ENCODE measurements around the gene MAP2K2.

MAP2K2 gene

DNA sequence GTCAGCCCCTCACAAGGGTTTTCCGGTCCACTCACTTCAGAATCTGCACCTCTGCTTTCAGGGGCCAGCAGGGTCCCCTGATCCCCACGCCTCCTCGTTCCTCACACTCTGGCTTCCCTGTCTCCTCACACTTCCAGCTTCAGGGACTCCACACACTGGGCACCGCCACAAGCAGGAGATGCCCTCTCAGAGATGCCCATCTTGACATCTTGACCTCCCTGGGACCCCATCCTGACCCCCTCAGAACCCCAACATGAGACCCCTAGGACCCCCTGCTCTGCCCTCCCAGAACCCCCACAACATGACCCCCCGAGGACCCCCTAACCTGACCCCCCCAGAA is 2.7 kb downstream of the MAP2K2 start:
- Histone ChIP-seq H3K4me3 (no peak overlapping the region), H3K9me3 (ENCODE audit: low read depth, low read length) (no peaks in the 10 kb centered on the region), H3K27ac (no peak overlapping the region), H3K9ac (ENCODE audit: insufficient read length) (no peak overlapping the region), H3K36me3 (ENCODE audit: insufficient read depth, low read length) (peaks cover 17% of the 10 kb centered on the region; the same call in 1 of the 2 replicates)
- DNase-seq (ENCODE audit: low read depth, low spot score): no peak
- TF ChIP-seq POLR2AphosphoS5 (IDR thresholded peaks at IDR 0.05; ENCODE audit: borderline replicate concordance, low read depth, low read length) (no peak), EZH2 (IDR thresholded peaks at IDR 0.05) (no peak), FOXP2 (optimal IDR thresholded peaks at IDR 0.05; ENCODE audit: control extremely low read depth, extremely low read length, insufficient read depth) (no peak)

DNA sequence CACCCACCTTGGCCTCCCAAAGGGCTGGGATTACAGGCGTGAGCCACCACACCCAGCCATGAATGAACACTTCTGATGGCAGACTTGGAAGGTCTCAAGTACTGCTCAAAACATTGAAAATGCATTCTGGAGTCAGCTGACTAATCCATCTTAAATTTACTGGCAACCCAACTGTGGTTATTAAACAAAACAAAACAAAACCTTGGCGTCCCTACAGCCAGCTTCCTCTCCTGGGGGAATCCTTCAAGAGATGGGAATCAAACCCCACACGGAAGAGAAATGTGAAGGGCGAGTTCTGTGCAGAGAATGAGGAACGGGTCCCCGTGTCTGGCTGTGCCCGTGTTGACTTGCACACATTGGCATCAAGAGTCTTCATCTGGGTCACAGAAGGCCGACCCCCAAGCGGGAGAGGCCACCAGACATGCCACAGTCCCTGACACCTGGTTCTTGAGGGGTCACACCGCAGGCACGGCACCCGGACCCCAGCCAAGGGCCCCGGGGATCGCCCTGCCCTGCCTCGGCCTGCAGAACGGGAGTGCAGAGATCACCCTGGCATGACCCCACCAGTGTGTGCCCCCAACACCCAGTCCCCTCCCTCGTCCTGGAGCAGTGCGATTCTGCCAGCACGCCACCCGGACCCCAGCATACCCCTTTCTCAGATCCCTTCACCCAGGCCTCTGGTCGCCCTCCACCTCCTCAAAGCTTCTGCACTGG is 3.2 kb downstream of the MAP2K2 start:
- Histone ChIP-seq H3K4me3 (no peak overlapping the region), H3K9ac (ENCODE audit: insufficient read length) (no peak overlapping the region), H3K9me3 (ENCODE audit: low read depth, low read length) (no peaks in the 10 kb centered on the region), H3K36me3 (ENCODE audit: insufficient read depth, low read length) (peaks cover 22% of the 10 kb centered on the region), H3K27ac (no peak overlapping the region)
- DNase-seq (ENCODE audit: low read depth, low spot score): no peak
- no peak for TF ChIP-seq EZH2 (IDR thresholded peaks at IDR 0.05)
- no peak for TF ChIP-seq POLR2AphosphoS5 (IDR thresholded peaks at IDR 0.05; ENCODE audit: borderline replicate concordance, low read depth, low read length)
- TF ChIP-seq FOXP2 (optimal IDR thresholded peaks at IDR 0.05; ENCODE audit: control extremely low read depth, extremely low read length, insufficient read depth): no peak

DNA sequence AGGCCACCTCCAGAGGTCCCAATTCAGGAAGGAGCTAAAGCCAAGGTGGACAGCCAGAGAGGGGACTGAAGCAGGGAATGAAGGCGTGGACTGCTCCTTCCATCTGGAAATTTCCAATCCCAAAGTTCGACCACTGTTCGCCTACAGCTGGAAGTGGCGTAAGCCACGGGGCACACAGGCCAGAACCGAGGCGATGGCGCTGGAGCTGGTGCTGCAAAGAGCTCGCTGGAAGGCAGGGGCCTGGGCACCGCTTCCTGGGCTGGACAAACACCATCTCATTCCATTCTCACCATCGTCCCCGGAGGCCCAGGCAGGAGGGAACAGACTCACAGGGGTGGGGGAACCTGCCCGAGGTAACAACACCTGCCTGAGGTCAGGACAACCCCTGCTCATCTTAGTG is 4.2 kb downstream of the MAP2K2 start:
- TF ChIP-seq POLR2AphosphoS5 (IDR thresholded peaks at IDR 0.05; ENCODE audit: borderline replicate concordance, low read depth, low read length) (no peak), FOXP2 (optimal IDR thresholded peaks at IDR 0.05; ENCODE audit: control extremely low read depth, extremely low read length, insufficient read depth) (no peak), EZH2 (IDR thresholded peaks at IDR 0.05) (no peak)
- Histone ChIP-seq H3K4me3 (no peak overlapping the region), H3K36me3 (ENCODE audit: insufficient read depth, low read length) (peaks cover 30% of the 10 kb centered on the region), H3K27ac (no peak overlapping the region), H3K9ac (ENCODE audit: insufficient read length) (no peak overlapping the region), H3K9me3 (ENCODE audit: low read depth, low read length) (no peaks in the 10 kb centered on the region)
- no peak for DNase-seq (ENCODE audit: low read depth, low spot score)

DNA sequence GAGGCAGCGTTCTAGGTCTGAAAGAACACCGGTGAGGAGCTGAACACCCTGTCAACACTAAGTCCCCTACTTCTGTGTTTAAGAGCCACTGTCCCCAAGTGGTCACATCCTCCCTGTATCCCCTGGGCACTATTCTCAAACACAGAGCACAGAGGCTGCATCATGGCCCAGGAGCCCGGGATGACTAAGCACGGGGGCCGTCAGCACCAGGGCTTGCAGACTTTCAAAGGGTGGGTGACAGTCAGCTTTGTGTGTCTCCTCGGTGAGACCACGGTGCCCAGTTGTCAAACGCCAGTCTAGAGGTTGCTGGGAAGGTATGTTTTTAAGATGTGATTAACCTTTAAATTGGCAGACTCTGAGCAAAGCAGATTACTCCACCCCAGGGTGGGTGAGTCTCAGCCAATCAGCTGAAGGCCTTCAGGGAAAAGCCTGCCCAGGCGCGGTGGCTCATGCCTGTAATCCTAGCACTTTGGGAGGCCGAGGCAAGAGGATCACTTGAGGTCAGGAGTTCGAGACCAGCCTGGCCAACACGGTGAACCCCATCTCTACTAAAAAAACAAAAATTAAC is 8.0 kb downstream of the MAP2K2 start:
- H3K9ac ChIP-seq (ENCODE audit: insufficient read length): no peak overlapping the region
- H3K4me3 ChIP-seq: no peak overlapping the region
- no peak for DNase-seq (ENCODE audit: low read depth, low spot score)
- no peak for TF ChIP-seq POLR2AphosphoS5 (IDR thresholded peaks at IDR 0.05; ENCODE audit: borderline replicate concordance, low read depth, low read length)
- TF ChIP-seq EZH2 (IDR thresholded peaks at IDR 0.05): no peak
- TF ChIP-seq FOXP2 (optimal IDR thresholded peaks at IDR 0.05; ENCODE audit: control extremely low read depth, extremely low read length, insufficient read depth): no peak
- H3K9me3 ChIP-seq (ENCODE audit: low read depth, low read length): no peaks in the 10 kb centered on the region
- H3K36me3 ChIP-seq (ENCODE audit: insufficient read depth, low read length): peaks cover 60% of the 10 kb centered on the region
- H3K27ac ChIP-seq: no peak overlapping the region

DNA sequence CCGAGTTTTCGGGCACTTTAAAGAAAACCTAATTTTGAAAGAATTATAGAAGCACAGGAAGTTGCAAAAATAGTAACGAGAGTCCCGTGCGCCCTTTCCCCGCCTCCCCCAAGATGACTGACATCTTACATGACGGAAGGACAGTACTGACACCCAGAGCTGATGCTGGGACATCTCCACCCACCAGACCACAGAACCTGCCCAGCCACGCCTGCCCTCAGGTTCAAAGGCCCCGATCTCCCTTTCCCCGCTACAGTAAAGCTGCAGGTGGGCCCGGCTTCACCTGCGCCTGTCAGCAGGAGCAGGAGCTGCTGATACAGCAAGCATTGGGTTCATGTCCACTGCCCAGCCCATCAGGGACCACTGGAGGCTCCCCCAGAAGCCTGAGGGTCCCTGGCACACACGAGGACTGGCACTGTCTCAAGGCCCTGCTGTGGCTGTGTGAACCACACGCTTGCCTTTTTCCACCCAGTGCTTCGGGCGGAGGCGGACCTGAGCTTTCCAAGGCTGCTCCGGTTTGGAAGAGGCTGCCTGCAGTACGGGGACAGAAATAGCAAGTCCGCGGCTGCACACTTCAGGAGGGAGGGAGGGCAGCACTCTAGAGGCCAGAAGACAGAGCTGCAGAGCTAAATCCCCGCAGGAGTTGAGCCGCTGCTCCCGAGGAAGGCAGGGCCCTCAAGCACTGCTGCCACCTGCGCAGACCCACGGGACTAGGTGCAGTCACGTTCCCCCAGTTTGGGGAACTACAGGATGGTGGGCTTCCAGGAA is 8.7 kb downstream of the MAP2K2 start:
- no peaks in the 10 kb centered on the region for H3K9me3 ChIP-seq (ENCODE audit: low read depth, low read length)
- no peak overlapping the region for H3K27ac ChIP-seq
- no peak overlapping the region for H3K4me3 ChIP-seq
- H3K36me3 ChIP-seq (ENCODE audit: insufficient read depth, low read length): peaks cover 67% of the 10 kb centered on the region
- no peak for TF ChIP-seq POLR2AphosphoS5 (IDR thresholded peaks at IDR 0.05; ENCODE audit: borderline replicate concordance, low read depth, low read length)
- no peak for TF ChIP-seq FOXP2 (optimal IDR thresholded peaks at IDR 0.05; ENCODE audit: control extremely low read depth, extremely low read length, insufficient read depth)
- TF ChIP-seq EZH2 (IDR thresholded peaks at IDR 0.05): no peak
- no peak overlapping the region for H3K9ac ChIP-seq (ENCODE audit: insufficient read length)
- DNase-seq (ENCODE audit: low read depth, low spot score): no peak

DNA sequence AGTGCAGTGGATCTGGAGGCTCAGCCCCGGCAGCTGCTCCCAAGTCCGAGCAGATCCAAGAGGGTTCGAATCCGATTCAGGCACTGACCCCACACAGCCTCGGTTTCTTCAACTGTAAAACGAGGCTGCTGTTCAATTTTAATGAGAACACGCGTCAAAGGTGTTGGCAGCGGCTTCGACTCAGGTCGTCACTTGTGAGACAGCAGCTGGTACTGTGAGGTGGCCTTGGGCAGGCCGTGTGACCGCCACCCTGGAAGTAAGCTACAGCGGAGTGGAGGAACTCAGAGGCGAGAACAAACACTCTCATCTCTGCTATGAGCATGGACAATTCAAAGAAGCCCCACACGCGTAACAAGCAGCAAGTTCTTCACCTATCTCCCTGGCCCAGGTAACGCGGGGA is 9.7 kb downstream of the MAP2K2 start:
- H3K9ac ChIP-seq (ENCODE audit: insufficient read length): no peak overlapping the region
- TF ChIP-seq EZH2 (IDR thresholded peaks at IDR 0.05) (no peak), POLR2AphosphoS5 (IDR thresholded peaks at IDR 0.05; ENCODE audit: borderline replicate concordance, low read depth, low read length) (no peak), FOXP2 (optimal IDR thresholded peaks at IDR 0.05; ENCODE audit: control extremely low read depth, extremely low read length, insufficient read depth) (no peak)
- DNase-seq (ENCODE audit: low read depth, low spot score): no peak
- H3K36me3 ChIP-seq (ENCODE audit: insufficient read depth, low read length): peaks cover 69% of the 10 kb centered on the region
- H3K4me3 ChIP-seq: no peak overlapping the region
- H3K9me3 ChIP-seq (ENCODE audit: low read depth, low read length): no peaks in the 10 kb centered on the region
- no peak overlapping the region for H3K27ac ChIP-seq

DNA sequence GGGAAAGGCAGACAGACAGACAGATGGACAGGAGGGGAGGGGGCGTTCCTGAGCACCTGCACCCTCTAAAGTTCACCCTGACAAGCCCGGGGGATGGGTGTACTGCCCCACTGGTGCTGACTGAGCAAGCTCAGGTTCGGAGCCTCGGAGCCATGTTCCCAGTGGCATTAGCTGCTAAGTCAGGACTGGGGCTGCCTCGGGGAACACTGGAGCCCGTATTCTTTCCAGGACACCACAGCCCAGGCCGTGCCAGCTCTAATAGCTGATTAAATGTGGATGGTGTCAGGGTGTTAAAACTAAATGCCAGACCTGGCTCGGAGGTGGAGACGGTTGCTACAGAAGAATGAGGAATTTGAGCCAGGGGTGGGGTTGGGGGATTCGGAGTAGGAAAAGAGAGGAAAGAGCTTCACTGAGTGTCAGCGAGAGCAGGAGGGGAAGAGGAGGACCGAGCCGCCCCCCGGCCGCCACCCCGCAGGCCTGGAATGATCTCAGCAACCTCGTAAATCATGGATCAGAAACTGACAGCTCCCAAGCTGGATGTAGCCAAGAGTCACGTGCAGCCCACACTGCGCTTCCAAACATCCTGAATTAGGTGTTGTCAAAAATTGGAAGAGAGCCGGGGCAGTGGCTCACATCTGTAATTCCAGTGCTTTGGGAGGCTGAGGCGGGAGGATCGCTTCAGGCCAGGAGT is 10.4 kb downstream of the MAP2K2 start:
- no peak overlapping the region for H3K27ac ChIP-seq
- H3K36me3 ChIP-seq (ENCODE audit: insufficient read depth, low read length): peaks cover 75% of the 10 kb centered on the region

DNA sequence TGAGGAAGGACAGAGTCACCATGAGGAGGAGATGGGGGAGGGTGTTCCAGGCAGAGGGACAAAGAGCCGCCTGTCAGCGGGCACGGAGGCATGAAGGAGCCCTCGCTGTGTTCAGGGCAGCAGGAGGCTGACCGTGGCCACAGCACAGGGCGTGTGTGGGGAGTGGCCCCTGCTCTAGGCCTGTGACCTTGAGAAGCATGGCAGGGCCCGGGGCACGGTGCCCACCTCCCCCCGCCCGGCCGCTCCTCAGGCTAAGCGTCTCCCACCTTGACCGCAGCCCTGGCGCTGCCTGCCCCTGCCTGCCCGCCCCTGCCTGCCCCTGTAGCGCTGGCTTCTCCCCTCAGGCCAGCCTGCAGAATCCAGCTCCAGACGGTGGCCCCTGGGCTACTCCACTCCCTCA is 11.6 kb downstream of the MAP2K2 start:
- TF ChIP-seq POLR2AphosphoS5 (IDR thresholded peaks at IDR 0.05; ENCODE audit: borderline replicate concordance, low read depth, low read length): no peak
- TF ChIP-seq FOXP2 (optimal IDR thresholded peaks at IDR 0.05; ENCODE audit: control extremely low read depth, extremely low read length, insufficient read depth): no peak
- TF ChIP-seq EZH2 (IDR thresholded peaks at IDR 0.05): no peak
- Histone ChIP-seq H3K27ac (no peak overlapping the region), H3K36me3 (ENCODE audit: insufficient read depth, low read length) (peaks cover 71% of the 10 kb centered on the region), H3K9me3 (ENCODE audit: low read depth, low read length) (no peaks in the 10 kb centered on the region), H3K4me3 (no peak overlapping the region), H3K9ac (ENCODE audit: insufficient read length) (no peak overlapping the region)
- DNase-seq (ENCODE audit: low read depth, low spot score): no peak

More for the DNA sequence above, 10.4 kb downstream of the MAP2K2 start:
- DNase-seq (ENCODE audit: low read depth, low spot score): no peak
- no peaks in the 10 kb centered on the region for H3K9me3 ChIP-seq (ENCODE audit: low read depth, low read length)
- no peak overlapping the region for H3K4me3 ChIP-seq
- no peak overlapping the region for H3K9ac ChIP-seq (ENCODE audit: insufficient read length)
- no peak for TF ChIP-seq POLR2AphosphoS5 (IDR thresholded peaks at IDR 0.05; ENCODE audit: borderline replicate concordance, low read depth, low read length)
- TF ChIP-seq FOXP2 (optimal IDR thresholded peaks at IDR 0.05; ENCODE audit: control extremely low read depth, extremely low read length, insufficient read depth): no peak
- no peak for TF ChIP-seq EZH2 (IDR thresholded peaks at IDR 0.05)

Data from SK-N-MC (cell line).